Measurements from ENCODE around the gene GAS2L1.

GRCh38 chr22:29323641-29324040 is 17.2 kb downstream of the GAS2L1 start:
- TF ChIP-seq, protein P1, sequence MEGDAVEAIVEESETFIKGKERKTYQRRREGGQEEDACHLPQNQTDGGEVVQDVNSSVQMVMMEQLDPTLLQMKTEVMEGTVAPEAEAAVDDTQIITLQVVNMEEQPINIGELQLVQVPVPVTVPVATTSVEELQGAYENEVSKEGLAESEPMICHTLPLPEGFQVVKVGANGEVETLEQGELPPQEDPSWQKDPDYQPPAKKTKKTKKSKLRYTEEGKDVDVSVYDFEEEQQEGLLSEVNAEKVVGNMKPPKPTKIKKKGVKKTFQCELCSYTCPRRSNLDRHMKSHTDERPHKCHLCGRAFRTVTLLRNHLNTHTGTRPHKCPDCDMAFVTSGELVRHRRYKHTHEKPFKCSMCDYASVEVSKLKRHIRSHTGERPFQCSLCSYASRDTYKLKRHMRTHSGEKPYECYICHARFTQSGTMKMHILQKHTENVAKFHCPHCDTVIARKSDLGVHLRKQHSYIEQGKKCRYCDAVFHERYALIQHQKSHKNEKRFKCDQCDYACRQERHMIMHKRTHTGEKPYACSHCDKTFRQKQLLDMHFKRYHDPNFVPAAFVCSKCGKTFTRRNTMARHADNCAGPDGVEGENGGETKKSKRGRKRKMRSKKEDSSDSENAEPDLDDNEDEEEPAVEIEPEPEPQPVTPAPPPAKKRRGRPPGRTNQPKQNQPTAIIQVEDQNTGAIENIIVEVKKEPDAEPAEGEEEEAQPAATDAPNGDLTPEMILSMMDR (IDR thresholded peaks at IDR 0.05), result no peak
- no peak for TF ChIP-seq POLR2AphosphoS5 (IDR thresholded peaks at IDR 0.05)
- no peak for TF ChIP-seq POLR2A (IDR thresholded peaks at IDR 0.05)
